ENCODE results near the gene MEIS2.

MEIS2 gene

DNA sequence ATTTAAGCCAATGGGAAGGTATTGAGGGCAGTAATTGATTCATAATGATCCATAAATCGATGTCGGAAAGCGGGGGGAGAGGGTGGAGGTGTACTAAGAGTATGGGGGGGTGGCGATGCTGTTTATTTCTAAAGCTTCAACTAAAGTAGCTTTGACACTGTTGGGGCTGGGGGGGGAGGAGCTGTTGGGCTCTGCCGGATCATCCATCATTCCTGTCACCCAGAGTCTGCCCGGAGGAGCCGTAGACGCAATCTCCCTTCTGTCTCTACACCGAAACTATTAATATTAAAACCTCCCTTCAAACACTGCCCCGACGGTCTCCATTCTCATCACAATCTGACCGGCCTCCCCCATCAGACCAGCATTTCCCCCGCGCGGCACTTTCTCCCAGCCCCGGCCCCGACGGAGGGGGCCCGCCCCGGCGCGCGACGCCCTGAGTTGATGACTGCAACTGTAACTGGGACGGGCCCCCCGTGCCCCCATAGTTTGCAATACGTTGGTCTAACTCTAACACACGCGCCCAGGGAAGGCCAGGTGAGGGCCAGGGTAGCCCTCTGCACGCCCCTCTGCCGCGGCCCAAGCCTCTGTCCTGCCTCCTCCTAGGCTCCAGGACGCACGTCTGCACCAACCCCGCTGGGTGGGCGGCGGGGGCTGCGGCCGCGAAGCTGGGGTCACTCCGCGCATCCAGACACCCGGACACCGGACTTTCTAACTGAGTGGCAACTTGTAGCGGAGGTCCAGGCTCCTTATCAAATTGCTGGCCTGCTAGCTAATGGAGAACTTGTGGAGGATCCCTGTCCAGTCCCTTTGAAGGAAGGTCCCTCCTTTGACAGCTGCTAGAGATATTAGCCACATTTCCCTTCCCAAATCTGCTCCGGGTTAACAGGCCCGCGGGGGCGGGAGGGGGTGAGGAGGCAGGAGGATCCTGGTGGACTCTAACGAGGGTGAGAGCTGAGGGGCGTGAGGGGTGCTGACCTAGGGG lies 212.0 kb downstream of the MEIS2 start:
- H2AFZ ChIP-seq (ENCODE audit: low read length): no peak overlapping the region
- no peaks in the 10 kb centered on the region for H3K27me3 ChIP-seq (ENCODE audit: insufficient read depth, low read length)
- no peak overlapping the region for H3K9ac ChIP-seq (ENCODE audit: low read length)
- no peaks in the 10 kb centered on the region for H3K9me2 ChIP-seq (ENCODE audit: low read depth, low read length)
- H3K36me3 ChIP-seq (ENCODE audit: insufficient read depth, low read length): peaks cover 27% of the 10 kb centered on the region
- H4K20me1 ChIP-seq (ENCODE audit: insufficient read depth, low read length): no peaks in the 10 kb centered on the region
- no peak for TF ChIP-seq EZH2 (IDR thresholded peaks at IDR 0.05; ENCODE audit: borderline replicate concordance, low read length)
- TF ChIP-seq, protein P1, sequence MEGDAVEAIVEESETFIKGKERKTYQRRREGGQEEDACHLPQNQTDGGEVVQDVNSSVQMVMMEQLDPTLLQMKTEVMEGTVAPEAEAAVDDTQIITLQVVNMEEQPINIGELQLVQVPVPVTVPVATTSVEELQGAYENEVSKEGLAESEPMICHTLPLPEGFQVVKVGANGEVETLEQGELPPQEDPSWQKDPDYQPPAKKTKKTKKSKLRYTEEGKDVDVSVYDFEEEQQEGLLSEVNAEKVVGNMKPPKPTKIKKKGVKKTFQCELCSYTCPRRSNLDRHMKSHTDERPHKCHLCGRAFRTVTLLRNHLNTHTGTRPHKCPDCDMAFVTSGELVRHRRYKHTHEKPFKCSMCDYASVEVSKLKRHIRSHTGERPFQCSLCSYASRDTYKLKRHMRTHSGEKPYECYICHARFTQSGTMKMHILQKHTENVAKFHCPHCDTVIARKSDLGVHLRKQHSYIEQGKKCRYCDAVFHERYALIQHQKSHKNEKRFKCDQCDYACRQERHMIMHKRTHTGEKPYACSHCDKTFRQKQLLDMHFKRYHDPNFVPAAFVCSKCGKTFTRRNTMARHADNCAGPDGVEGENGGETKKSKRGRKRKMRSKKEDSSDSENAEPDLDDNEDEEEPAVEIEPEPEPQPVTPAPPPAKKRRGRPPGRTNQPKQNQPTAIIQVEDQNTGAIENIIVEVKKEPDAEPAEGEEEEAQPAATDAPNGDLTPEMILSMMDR (IDR thresholded peaks at IDR 0.05; ENCODE audit: low read length): no peak
- no peaks in the 10 kb centered on the region for H3K79me2 ChIP-seq (ENCODE audit: insufficient read depth, low read length)
- H3K4me3 ChIP-seq (ENCODE audit: low read depth, low read length, poor library complexity, severe bottlenecking): no peak overlapping the region
- peaks cover 19% of the 10 kb centered on the region for H3K4me1 ChIP-seq (ENCODE audit: insufficient read depth, low read length, severe bottlenecking)
- no peaks in the 10 kb centered on the region for H3K9me3 ChIP-seq (ENCODE audit: low read length)
- no peak overlapping the region for H3K27ac ChIP-seq (ENCODE audit: low read depth, low read length, poor library complexity, severe bottlenecking)
- H3K4me2 ChIP-seq (ENCODE audit: low read length): no peak overlapping the region
- H3F3A ChIP-seq (ENCODE audit: insufficient read depth, low read length): no peaks in the 10 kb centered on the region

DNA sequence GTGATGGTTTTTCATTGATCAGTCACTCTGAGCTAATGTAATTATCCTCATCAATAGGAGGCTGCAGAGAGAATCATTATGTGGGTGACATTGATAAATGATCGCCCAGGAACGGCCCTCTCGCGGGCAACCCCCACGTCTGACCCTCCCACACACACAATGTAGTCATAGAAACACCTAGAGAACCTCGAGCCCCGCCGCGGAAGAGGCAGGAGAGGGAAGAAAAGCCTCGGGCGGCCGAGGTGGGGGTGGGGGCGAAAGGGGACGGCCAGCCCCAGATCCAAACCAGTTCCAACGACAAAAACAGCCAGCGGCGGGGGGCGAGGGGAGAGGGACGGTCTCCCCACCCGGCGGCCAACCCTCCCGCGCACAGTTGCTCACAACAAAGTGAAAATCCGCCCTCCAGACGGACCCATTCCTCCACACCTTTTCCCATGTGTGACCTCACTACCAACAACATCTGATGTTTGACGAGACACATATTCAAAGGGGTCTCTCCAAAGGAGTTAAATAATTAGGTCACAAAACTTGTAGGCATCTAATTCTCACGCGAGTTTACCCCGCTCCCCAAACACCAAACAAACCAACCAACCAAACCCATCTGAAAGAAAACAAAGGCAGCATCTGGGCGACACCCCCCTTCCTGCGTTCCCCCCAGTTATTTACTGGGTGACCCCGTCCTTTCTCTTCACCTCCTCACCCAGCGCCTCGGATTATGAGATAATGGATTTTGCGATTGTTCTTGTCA lies 213.0 kb downstream of the MEIS2 start:
- no peaks in the 10 kb centered on the region for H3K9me2 ChIP-seq (ENCODE audit: low read depth, low read length)
- TF ChIP-seq, protein P1 (IDR thresholded peaks at IDR 0.05; ENCODE audit: low read length): no peak
- no peak for TF ChIP-seq EZH2 (IDR thresholded peaks at IDR 0.05; ENCODE audit: borderline replicate concordance, low read length)
- no peak overlapping the region for H3K4me2 ChIP-seq (ENCODE audit: low read length)
- H2AFZ ChIP-seq (ENCODE audit: low read length): no peak overlapping the region
- H4K20me1 ChIP-seq (ENCODE audit: insufficient read depth, low read length): no peaks in the 10 kb centered on the region
- H3K27me3 ChIP-seq (ENCODE audit: insufficient read depth, low read length): no peaks in the 10 kb centered on the region
- peaks cover 18% of the 10 kb centered on the region for H3K36me3 ChIP-seq (ENCODE audit: insufficient read depth, low read length)
- H3K79me2 ChIP-seq (ENCODE audit: insufficient read depth, low read length): no peaks in the 10 kb centered on the region
- H3K9me3 ChIP-seq (ENCODE audit: low read length): no peaks in the 10 kb centered on the region
- H3K9ac ChIP-seq (ENCODE audit: low read length): no peak overlapping the region
- no peak overlapping the region for H3K4me3 ChIP-seq (ENCODE audit: low read depth, low read length, poor library complexity, severe bottlenecking)
- peaks cover 19% of the 10 kb centered on the region for H3K4me1 ChIP-seq (ENCODE audit: insufficient read depth, low read length, severe bottlenecking)
- H3F3A ChIP-seq (ENCODE audit: insufficient read depth, low read length): no peaks in the 10 kb centered on the region
- H3K27ac ChIP-seq (ENCODE audit: low read depth, low read length, poor library complexity, severe bottlenecking): no peak overlapping the region

DNA sequence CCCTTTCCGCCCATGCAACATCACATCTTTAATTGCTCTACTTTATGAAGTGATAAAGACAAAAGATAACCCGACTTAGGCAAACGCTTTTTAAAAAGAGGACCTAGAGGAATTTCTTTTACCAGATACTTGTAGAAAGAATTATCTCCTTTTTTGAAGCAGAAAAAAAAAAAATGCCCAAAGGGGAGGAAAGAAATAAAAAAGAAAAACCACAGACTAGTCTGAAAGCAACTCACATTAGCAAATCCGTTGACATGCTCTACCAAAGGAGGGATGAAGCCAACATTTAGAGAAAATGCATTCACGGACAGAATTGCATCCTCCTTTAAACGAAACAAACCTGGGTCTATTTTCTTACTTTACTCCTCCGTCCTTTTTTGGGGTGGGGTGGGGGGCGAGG lies 213.6 kb downstream of the MEIS2 start:
- Histone ChIP-seq H3K4me2 (ENCODE audit: low read length) (no peak overlapping the region), H3K79me2 (ENCODE audit: insufficient read depth, low read length) (no peaks in the 10 kb centered on the region), H3K9ac (ENCODE audit: low read length) (no peak overlapping the region), H3K27me3 (ENCODE audit: insufficient read depth, low read length) (no peaks in the 10 kb centered on the region), H3K9me3 (ENCODE audit: low read length) (no peaks in the 10 kb centered on the region), H2AFZ (ENCODE audit: low read length) (no peak overlapping the region), H3K9me2 (ENCODE audit: low read depth, low read length) (no peaks in the 10 kb centered on the region), H3K36me3 (ENCODE audit: insufficient read depth, low read length) (peaks cover 11% of the 10 kb centered on the region), H3K4me3 (ENCODE audit: low read depth, low read length, poor library complexity, severe bottlenecking) (no peak overlapping the region), H4K20me1 (ENCODE audit: insufficient read depth, low read length) (no peaks in the 10 kb centered on the region), H3K4me1 (ENCODE audit: insufficient read depth, low read length, severe bottlenecking) (peaks cover 19% of the 10 kb centered on the region), H3F3A (ENCODE audit: insufficient read depth, low read length) (no peaks in the 10 kb centered on the region), H3K27ac (ENCODE audit: low read depth, low read length, poor library complexity, severe bottlenecking) (no peak overlapping the region)
- TF ChIP-seq, protein P1 (IDR thresholded peaks at IDR 0.05; ENCODE audit: low read length): no peak
- no peak for TF ChIP-seq EZH2 (IDR thresholded peaks at IDR 0.05; ENCODE audit: borderline replicate concordance, low read length)

Data from OCI-LY1 (cell line).